Right hindlimb (tissue), 1 donor: Measurements from ENCODE around the gene LIMS2.

Experiments used
- DNase-seq: peaks from one replicate; pipeline ENCODE4 v3.0.0-alpha.2; 2018

The LIMS2 gene

GRCh38 chr2:127673291-127674069, 1.9 kb downstream of the LIMS2 start:
- peak; percentile 14 for DNase-seq

GRCh38 chr2:127672341-127673224, 2.7 kb downstream of the LIMS2 start:
- peak; percentile 13 for DNase-seq

DNA sequence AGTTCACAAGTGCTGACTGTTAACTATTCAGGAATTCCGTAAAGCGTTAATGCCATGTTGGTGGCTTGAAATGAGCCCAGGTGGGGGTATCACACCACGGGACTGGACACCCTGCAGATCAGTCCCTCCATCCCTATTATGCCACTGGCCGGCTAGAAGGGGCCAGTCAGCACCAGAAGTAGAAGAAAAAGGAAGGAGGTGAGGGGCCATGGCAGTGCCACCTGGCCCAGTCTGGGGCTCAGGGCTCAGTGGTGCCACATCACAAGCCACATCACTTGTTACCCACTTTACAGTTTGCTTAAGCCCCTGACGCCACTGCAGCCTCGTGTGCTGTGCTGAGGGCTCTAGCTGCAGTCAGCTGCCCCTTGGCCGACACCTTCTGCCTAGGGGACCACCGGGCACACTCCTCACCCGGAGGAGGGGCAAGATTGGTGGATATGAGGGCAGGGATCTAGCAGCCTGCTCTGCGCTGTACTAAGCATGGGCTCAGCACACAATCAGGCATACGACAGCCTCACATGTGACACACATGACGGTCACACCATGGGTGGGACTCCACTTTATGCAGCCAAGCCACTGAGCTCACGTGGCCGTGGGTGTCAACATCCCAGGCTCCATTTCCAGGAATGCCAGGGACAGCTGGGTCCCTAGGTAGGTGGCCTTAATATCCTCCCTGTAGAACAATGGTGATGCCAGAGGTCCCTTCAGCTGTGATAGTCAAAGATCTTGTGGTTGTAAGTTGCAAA, 3.6 kb downstream of the LIMS2 start:
- DNase-seq = peak; percentile 13

GRCh38 chr2:127670957-127671290, 4.4 kb downstream of the LIMS2 start:
- DNase-seq = no peak

DNA sequence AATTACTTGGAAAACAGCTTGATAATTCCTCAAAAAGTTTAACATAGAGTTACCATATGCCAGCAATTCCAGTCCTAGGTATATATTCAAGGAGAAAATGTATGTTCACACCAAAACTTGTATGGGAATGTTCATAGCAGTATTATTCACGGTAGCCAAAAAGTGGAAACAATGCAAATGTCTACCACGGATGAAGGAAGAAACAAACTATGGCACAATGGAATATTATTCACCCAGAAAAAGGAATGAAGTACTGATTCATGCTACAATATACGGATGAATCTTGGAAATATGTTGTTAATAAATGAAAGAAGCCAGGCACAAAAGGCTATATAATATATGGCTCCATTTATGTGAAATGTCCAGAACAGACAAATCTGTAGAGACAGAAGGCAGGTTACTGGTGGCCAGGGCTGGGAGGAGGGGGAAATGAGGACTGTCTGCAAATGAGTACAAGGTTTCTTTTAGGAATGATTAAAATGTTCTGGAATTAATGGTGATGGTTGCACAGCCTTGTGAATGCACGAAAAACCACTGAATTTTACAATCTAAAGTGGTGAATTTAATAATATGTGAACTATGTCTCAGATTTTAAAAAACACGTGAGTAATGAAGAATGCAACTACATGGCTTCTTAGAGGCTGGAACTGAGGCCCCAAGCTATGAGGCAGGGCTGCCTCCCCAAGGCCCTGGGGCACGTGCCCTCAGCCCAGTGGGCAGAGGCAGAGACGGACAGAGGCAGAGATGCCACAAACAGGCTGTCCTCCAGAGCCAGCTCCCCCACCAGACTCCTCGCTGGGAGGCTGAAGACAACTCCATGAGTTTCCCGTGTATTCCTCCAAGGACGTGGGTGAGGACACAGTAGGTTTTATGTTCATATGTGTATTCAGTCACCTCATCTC, 5.0 kb downstream of the LIMS2 start:
- DNase-seq = no peak

GRCh38 chr2:127669056-127669455, 6.3 kb downstream of the LIMS2 start:
- no peak for DNase-seq

DNA sequence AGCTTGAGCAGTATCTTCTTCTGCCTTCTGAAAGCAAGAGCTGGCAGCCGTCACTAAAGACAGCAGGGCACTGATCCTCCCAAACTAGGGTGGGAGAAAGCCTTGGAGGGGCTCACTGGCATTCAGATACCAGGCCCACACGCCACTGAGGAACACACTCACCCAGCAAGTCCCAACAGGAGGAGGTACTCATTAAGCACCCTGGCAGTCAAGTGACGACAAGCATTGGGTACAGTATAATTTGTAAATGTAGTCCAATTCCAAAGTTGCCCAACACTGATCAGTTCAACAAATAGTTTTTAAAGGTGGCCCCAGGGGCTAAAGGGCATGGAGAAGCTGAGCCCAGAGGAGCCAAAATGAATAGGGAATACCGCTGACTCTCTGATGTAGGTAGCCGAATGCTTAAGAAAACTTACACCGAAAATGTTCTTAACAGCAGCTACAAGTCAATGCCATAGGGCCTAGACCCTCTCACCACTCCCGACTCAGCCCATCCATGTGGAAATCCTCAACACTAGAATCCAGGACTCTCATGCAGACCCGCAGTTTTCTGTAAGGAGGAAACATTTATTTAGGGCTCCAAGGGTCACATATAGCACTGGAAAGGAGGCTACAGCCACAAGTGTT, 9.9 kb downstream of the LIMS2 start:
- no peak for DNase-seq

DNA sequence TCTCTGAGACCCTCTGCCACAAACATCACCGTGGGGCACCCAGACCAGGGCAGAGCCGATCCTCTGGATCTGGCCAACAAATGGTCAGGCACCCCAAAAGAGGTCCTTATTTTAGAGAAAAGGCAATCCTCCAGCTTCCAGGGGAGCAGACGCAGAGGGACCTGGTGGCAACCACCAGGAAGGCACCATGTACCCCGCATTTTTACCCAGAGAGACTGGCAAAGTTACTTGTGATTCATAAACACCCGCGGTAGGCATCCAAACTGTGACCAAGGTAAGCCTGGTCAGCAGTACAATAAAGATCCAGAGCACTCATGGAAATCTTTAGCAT, 10.5 kb downstream of the LIMS2 start:
- DNase-seq = no peak

GRCh38 chr2:127664065-127664894, 11.1 kb downstream of the LIMS2 start:
- DNase-seq = peak; percentile 29

DNA sequence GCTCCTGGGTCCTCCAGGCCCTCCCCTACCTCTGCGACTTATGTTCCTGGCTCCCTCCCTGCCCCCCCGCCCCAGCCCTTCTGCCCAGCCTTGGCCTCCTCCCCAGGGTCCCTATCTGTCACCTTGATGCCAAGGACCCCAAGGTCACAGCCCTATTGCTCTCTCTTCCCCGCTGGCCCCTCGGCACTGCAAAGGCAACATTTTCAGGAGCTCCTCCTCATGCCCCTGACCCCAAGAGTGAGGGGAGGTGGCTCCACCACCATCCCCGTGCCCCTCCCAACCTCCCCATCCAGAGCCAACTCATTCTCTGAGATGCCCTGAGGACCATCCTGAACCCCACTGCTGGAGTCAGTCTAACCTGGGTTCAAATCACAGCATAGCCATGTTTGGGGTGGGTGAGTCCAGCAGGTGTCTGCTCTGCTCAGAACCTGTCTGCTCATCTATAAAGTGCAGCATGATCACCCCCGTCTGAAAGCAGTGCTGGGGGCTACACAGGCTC, 11.7 kb downstream of the LIMS2 start:
- peak; percentile 9 for DNase-seq

- peak; percentile 17 for DNase-seq
Observed at GRCh38 chr2:127662937-127663565, 12.3 kb downstream of the LIMS2 start.

DNA sequence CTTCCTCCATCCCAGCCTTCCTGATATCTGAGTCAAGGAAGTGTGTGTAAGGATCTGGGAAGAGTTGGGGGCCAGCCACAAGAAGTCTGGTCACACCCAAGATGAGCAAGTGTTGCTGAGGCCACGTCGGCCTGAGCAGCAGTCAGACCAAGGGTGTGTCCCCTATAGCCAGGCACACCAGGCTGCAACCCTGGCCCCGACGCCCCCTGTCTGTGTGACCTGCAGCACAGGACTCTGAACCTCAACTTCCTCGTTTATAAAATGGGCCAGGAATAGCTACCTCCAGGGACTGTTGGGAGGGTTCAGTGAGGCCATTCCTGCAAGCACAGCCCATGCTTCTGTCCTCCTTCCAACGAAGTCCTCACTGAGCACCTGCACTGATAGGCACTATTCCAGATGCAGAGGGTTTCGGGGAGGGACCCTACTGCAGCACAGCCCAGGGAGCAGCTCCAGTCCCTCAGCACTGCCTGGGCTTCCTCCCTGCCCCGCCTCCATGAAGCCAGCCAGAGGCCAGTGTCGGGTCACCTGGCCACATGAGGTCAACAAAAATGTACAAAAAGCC, 13.3 kb downstream of the LIMS2 start:
- DNase-seq = peak; percentile 11

GRCh38 chr2:127661072-127661649, 14.2 kb downstream of the LIMS2 start:
- no peak for DNase-seq

DNA sequence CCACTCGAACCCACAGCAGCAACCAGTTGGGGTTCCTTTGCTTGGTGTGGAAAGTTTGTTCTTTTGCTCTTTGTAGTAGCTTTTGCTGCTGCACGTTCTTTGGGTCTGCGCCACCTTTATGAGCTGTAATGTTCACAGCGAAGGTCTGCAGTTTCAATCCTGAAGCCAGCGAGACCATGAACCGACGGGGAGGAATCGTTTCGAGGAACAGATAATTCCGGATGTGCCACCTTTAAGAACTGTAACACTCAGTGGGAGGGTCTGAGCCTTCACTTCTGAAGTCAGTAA, 15.1 kb downstream of the LIMS2 start:
- no peak for DNase-seq

GRCh38 chr2:127659408-127660290, 15.7 kb downstream of the LIMS2 start:
- peak; percentile 24 for DNase-seq

DNA sequence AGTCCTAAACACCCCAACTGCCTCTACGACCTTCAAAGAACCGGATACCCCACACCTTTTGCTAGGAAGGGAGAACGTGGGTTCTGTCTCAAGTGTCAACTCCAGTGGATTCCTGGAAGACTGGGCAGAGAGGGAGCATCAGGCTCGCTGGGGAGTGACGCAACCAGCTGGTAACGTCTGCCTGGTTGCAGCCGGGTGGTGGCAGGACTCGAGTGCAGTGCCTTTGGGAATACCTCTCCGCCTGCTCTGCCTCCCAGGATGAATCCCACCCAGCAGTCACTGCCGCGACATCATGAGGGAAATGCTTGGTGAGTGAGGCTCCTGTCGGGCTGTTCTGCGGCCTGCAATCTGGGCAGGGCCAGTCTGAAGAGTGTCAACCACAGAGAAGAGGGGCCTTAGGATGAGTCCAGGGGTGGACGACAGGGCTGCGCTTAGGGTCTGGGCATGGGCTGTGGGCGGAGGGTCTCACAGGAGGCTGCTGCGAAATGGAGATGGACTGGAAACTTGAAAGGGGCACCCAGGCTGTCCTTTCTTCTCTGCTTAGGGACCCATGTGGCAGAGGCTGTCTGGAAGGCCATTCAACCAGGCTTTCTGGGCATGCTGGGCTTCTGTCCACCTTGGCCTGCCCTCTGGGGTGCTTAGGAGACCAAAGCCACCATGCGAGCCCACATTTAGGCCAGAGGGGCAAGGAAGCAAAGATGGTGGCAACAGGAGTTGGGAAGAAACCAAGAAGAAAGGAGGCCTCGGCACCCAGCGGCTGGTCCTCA, 16.5 kb downstream of the LIMS2 start:
- peak; percentile 16 for DNase-seq

GRCh38 chr2:127658146-127658545, 17.2 kb downstream of the LIMS2 start:
- no peak for DNase-seq

DNA sequence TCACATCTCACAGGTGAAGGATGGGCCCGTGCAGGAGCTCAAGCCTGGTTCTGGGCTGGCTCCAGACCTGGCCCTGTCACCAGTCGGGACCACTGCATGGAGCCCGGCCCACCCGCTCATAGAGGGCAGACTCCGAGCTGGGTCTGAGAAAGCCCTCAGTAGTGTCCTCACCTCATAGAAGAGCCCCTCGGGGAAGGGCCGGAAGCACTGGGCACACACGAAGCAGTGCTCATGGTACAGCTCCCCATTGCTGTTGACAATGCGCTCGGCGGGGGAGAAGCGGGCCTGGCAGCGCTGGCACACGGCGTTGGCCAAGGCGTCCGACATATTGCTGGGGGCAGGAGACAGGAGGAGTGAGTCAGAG, 18.1 kb downstream of the LIMS2 start:
- DNase-seq = peak; percentile 6
